GM13977 (cell line): Measurements from ENCODE around the gene FHL2.

ENCODE experiments used
- DNase-seq: peaks from one replicate; pipeline ENCODE4 v3.0.0; 2012; ENCODE audit warnings: low spot score
- CTCF ChIP-seq: IDR thresholded peaks from 2 replicates; pipeline ENCODE4 v1.5.1; 2012; ENCODE audit warnings: mild to moderate bottlenecking, control low read depth; ENCODE audit not compliant: insufficient read depth; ENCODE audit errors: extremely low read depth, missing control alignments
- in situ Hi-C: fragments of 300-500 bp; cut with MboI; formaldehyde crosslinking; loops from one replicate; pipeline ENCODE4 v1.12.0; 2022; ENCODE audit warnings: low sequenced_read_pairs, low pct_unique_long_range_greater_than_20kb, mixed read lengths, inconsistent platforms; ENCODE audit not compliant: unreplicated experiment

The FHL2 gene

GRCh38 chr2:105377871-105378270 is 21.0 kb downstream of the FHL2 start:
- in situ Hi-C loops = no loop called here
- DNase-seq = no peak
- no peak for TF ChIP-seq CTCF

DNA sequence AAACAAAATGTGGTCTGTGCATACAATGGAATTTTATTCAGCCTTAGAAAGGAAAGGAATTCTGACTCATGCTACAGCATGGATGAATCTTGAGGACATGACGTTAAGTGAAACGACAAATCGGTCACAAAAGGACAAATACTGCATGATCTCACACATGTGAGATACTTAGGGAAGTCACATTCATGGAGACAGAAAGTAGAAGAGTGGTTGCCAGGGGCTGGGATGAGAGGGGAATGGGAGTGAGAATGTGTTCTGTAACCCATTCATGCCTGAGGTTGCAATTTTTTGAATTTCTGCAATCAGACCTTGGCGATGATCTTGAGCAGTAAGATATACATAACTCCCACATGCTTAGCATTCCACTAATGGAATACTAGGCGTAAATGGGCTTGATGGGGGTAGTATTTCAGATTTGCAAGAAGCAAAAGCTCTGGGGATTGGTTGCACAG is 22.0 kb downstream of the FHL2 start:
- in situ Hi-C loops = no loop called here
- no peak for DNase-seq
- no peak for TF ChIP-seq CTCF

DNA sequence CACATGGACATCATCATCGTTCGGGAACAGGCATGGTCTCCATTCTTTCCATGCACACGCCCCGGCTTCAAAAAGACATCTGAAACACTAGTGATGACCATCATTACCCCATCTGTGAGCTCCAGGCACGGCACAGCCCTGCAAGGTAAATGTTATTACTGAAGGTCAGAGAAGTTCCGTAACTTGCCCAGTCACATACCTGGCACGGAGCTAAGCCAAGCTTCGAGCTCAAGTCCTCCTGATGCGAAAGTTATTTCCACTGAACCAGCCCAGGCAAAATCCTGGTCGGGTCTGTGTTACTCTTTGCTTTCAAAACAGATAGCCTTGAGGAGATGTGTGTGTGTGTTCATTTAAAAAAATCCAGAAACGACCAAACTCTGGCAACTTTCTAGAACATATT is 22.8 kb downstream of the FHL2 start:
- no peak for DNase-seq
- in situ Hi-C loops = no loop called here
- no peak for TF ChIP-seq CTCF

- in situ Hi-C loops = no loop called here
- DNase-seq = no peak
- TF ChIP-seq CTCF = no peak
These were observed 23.8 kb downstream of the FHL2 start for GRCh38 chr2:105375001-105375561.

- DNase-seq = peak; percentile 71
- no peak for TF ChIP-seq CTCF
- in situ Hi-C loops = loop anchor here (25.0 kb wide), 1 partner anchor 1163 kb away; no protein-coding TSS in a partner anchor
These were observed 24.9 kb downstream of the FHL2 start for GRCh38 chr2:105373895-105374401.

DNA sequence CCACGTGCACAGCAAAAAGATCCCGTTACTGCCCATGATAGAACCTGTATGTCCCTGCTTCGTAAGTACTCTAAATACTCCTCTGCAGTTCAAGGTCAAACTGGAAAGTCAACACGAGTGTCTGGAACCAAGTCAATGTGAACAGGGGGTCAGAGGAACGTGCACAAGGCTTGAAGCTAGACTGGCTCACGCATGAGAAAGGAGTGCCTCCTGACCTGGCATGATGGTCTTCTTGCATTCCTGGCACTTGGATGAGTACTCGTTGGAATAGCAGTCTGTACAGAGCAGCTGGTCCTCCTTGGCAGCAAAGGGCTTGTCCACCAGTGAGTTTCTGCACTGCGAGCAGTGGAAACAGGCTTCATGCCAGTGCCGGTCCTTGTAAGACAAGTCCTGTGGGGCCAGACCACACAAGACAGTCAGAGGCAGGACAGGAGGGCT is 25.5 kb downstream of the FHL2 start:
- no peak for TF ChIP-seq CTCF
- DNase-seq = no peak
- in situ Hi-C loops = loop anchor here (25.0 kb wide), 1 partner anchor 1164 kb away; no protein-coding TSS in a partner anchor

GRCh38 chr2:105371810-105372209 is 27.0 kb downstream of the FHL2 start:
- TF ChIP-seq CTCF = no peak
- in situ Hi-C loops = loop anchor here (25.0 kb wide), 1 partner anchor 1165 kb away; no protein-coding TSS in a partner anchor
- no peak for DNase-seq
